KBM-7 (cell line): ENCODE results near the gene ZNF334.

Experiments used
- DNase-seq: peaks from one replicate; pipeline ENCODE4 v3.0.0-alpha.2; 2015
- in situ Hi-C: fragments of 300-500 bp; cut with MboI; formaldehyde crosslinking; loops from 2 replicates; pipeline ENCODE4 v1.14.3; 2020; ENCODE audit warnings: low sequenced_read_pairs, low pct_unique_long_range_greater_than_20kb, mixed read lengths

ZNF334 gene

DNA sequence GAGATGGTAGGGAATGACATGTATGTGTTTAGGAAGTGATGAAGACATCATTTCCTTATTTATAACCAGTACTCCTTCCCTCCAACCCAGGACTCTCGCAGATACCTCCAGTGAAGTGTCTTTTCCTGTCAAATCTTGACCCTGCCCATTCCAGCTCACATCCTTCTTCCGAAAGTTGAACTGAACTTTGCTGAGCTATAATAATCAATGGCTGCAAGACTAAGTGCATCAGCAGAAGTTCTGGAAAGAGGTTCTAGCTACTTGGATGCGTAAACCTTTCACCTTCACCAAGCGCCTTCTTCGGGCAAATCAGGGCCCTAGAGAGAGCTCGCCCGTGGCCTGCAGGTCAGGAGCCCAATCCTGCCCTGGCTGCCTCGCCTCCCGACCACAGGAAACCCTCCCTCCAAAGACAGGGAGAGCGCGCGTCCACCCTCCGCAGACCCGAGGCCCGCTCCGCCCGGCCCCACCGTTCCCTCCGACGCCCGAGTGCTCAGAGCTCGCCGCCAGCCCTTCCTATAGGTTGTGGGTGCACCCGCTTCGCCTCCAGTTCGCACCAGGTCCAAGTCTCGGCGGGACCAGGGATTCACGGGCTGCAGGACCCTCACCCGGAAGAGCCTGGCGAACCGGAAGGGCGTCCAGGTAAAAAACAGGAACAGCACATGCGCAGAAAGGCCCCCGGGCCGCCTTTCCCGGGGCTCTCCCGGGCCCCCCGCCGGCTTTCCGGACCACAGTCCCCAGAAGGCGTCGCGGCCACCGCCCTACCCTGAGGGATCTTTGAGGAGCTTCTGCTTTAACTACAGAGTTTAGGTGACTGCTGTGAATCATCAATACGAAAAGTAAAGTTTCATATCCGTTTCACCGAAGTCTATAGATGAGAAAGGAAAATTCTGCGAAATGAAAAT lies at the start of gene ZNF334:
Gene ZNF334 (minus strand): TSS at position 617 of the 902 bp plus-strand sequence. CDS start 1,457 bp downstream, outside the sequence.
- in situ Hi-C loops: no loop called here
- no peak for DNase-seq

GRCh38 chr20:46562373-46563169 lies 49.2 kb upstream of the ZNF334 start:
- peak; percentile 78 for DNase-seq
- in situ Hi-C loops: no loop called here

- in situ Hi-C loops: no loop called here
- no peak for DNase-seq
These were observed 48.6 kb upstream of the ZNF334 start for GRCh38 chr20:46562009-46562372.

DNA sequence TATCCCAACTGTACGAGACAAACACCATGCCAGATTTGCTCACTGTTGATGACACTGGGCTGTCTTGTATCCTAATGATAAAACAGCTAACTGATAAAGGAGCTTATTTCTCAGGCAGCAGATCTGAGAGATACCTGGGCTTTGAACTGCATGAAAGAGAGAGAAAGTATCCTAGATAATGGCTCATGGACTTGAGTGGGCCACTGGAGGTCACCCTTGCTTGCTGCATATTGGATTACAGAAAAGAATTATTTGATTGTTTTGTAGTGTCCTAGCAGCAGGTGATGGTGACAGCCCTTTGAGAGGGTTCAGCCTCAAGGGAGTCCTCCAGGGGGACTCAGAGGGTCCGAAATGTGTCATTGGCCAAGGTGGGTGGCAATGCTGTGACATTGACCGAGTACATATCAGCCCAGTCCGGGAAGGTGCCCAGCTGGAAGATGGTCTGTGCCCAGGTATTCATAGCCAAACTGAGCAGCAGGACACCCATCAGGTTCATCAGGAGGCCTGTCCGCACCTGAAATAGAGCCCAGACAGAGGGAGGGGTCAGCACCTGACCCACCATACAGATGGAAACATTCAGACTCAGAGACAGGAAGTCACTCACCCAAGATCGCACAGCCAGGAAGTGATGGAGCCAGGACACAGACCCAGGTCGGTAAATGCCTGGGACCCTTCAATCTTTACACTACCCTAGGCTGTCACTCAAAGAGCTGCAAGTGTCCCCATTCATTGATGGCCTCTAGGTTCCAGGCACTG lies 46.5 kb upstream of the ZNF334 start:
- in situ Hi-C loops: no loop called here
- DNase-seq: no peak

DNA sequence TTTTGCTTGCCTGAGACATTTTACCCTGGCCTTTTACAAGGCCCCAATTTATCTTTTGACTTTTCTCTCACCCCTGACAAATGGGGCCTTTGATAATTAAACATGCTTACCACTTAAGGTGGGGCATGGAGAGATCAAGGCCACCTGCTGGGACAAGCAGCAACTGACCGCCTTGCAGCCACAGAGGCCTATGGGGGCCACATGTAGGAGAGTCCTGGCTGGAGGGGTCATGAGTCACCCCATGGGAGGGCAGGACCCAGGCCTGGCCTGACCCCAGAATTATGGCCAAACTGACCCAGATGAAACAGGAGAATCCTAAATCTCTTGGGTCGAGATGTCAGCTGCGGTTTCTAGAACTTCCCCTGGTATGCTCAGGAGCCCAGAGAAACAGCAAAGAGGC lies 45.6 kb upstream of the ZNF334 start:
- in situ Hi-C loops: no loop called here
- DNase-seq: no peak

DNA sequence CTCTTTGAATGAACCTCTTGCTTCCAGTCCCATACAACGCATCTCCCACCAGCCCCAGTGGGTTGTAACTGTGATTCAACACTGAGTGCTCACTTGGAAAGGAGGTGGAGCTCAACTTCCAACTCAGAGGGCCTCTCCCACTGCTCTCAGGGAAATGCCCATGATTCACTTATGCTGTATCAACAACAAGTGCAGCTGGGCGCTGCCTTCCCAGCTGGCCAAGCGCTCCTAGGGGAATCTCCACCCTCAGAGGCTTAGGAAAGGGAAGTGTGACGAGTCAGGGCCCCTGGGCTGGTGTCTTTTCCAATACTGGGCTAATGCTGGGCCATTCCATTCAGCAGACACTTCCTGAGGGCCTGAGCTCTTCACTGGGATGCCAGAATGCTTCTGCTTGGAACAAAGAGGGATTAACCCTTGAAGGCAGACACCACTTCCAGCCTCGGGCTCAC lies 45.2 kb upstream of the ZNF334 start:
- no peak for DNase-seq
- in situ Hi-C loops: no loop called here

DNA sequence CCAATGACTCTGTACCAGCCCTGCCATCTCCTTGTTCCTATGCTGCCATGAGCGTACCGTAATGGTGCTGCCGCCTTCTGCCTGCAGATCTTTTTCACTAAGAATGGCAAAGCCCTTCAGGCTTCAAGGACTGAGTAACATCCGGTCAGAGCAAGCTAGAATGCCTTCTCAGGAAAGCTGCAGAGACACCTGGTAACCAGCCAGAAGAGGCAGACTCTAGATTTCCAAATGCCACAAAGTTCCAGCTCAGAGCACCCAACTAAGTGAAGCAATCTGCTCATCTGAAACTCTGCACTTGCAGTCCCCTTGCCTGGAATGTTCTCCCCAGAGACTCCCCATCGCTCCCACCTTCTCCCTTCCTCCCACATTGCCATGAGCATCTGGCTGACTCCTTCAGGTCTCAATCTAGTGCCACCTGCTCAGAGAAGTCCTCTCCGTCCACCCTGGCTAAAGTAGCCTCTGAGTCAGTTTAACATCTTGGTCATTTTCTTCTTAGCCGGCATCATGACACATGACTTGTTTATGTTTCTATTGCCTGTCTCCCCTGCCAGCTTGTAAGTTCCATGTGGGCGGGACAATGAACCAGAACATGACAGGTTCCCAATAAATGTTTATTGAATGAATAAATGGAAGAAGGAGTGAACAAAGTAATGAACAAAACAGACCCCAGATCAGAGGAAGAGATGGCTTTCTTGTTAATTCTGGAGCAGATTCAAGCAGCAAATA lies 44.0 kb upstream of the ZNF334 start:
- DNase-seq: no peak
- in situ Hi-C loops: no loop called here

DNA sequence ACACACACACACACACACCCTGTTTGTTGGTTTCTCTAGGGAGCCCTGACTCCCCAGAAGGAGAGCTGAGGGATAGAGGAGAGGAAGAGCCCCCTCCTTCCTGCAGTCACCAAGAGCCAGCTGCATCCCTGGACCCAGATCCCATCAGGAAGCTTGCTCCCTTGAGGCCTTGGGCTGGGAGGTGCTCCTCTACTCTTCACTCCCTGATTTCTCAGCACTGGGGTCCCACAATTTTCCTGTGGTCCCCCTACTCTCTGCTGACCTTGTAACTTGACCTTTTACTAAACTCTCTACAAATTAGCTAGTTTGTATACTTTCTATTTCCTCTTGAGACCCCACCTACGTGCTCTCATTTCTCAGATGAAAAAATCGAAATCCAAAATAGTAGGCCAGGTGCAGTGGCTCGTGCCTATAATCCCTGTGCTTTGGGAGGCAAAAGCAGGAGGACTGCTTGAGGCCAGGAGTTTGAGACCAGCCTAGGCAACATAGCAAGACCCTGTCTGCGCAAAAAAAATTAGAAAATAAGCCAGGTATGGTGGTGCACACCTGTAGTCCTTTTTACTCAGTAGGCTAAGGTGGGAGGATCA lies 42.1 kb upstream of the ZNF334 start:
- no peak for DNase-seq
- in situ Hi-C loops: no loop called here

DNA sequence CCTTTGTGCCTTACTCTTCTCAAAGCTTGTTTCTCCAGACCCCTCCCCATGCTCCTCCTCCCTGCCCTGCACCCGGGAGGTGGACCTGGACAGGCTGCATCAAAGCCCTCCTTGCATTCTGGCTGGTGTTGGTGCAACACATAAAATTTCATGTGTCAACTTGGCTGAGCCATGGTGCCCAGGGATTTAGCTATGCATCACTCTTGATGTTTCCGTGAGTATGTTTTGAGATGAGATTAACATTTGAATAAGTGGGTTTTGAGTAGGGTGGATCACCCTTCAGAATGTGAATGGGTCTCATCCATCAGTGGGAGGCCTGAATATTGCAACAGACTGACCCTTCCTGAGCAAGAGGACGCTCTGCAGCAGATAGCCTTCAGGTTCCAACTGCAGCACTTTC lies 41.5 kb upstream of the ZNF334 start:
- in situ Hi-C loops: no loop called here
- DNase-seq: no peak

- no peak for DNase-seq
- in situ Hi-C loops: no loop called here
These were observed 40.6 kb upstream of the ZNF334 start for GRCh38 chr20:46553926-46554325.

DNA sequence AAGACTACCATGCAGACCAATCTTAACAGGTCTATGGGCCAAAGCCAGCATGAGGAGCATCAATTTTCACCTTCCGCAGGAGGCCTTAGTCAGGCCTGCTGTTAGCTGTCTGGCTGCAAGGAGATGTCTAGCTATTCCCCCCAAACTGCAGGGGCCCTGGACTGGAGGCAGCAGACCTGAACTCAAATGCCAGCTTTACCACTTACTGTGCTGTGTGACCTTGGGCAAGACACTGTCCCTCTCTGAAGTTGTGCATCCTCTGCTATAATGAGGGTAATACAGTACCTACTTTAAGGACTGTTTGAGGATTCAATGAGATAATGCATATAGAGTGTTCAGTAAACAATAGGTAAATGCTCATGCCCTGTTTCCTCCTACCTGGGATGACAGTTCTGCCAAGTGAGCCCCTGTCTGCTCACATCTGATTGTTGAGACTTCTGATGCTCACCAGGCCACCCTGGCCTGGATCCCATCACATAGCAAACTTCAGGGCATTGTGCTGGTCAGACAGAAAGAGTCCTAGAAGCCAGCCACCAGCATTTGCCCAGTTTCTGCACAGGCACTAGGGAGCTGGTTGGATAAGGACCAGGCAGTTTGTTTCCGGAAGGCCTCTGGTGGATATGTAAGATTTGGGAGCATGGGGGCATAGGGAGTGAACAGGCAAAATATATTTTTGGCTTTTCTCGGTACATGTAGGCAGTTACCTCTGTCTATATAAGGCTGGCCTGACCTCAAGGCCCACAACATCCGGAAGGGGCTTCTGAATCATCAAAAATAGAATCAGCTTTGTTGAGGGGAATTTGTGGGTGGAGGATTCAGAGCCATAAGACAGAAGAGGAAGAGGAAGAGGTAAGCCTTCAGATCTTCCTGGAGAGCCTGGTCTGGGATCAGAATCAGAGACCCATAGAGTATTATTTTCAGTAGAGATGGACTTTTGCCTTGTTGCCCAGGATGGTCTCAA lies 39.4 kb upstream of the ZNF334 start:
- in situ Hi-C loops: no loop called here
- peak; percentile 93 for DNase-seq

- in situ Hi-C loops: no loop called here
These were observed 38.4 kb upstream of the ZNF334 start for GRCh38 chr20:46551522-46552381.

DNA sequence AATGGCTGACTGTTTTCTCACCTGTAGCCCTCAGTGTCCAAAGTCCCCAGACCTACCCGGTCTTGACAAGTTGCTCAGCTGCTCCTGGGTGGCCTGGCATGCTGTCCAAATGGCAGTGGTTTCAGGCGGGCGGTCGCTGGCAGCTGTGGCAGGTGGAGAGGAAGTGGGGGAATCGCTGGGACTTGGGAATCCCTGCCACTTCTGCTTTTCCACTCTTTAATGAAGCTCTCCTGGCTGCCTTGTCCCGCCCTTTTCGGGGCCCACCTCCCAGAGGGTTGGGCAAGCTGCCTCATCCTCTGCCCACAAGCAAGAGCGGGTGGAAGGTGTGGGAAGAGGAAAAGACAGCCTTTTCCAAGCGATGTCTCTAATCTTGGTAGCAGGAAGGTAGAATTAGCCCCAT lies 37.1 kb upstream of the ZNF334 start, which contains the start of gene OCSTAMP:
Gene OCSTAMP (minus strand): TSS at position 194 of the 400 bp plus-strand sequence. CDS start 94 bp downstream, at position 100.
- in situ Hi-C loops: no loop called here

More at GRCh38 chr20:46551522-46552381, 38.4 kb upstream of the ZNF334 start:
- DNase-seq: no peak

GRCh38 chr20:46549188-46549972 lies 36.0 kb upstream of the ZNF334 start:
- DNase-seq: no peak
- in situ Hi-C loops: no loop called here

More for the DNA sequence above, 37.1 kb upstream of the ZNF334 start, which contains the start of gene OCSTAMP:
- peak; percentile 90 for DNase-seq

GRCh38 chr20:46548688-46549087 lies 35.3 kb upstream of the ZNF334 start:
- in situ Hi-C loops: no loop called here
- DNase-seq: no peak

GRCh38 chr20:46547995-46548394 lies 34.6 kb upstream of the ZNF334 start:
- DNase-seq: no peak
- in situ Hi-C loops: no loop called here
